Left ventricle myocardium inferior (tissue), 1 donor: Measurements from ENCODE around the gene ARHGEF16. TPM values are rescaled to one million over a fixed set of nuclear protein-coding genes. Genes with fewer than 3 reads are reported as not detected.

Source experiments
- DNase-seq: peaks from one replicate; pipeline ENCODE4 v3.0.0-alpha.2; 2020
- H3K27ac ChIP-seq: fragments of 200-600 bp; replicated peaks from 2 replicates; pipeline ENCODE4 v1.8.0; 2021
- H3K27me3 ChIP-seq: fragments of 200-600 bp; 2 replicates; pipeline ENCODE4 v1.8.0; 2021; ENCODE audit warnings: low read depth
- H3K36me3 ChIP-seq: fragments of 200-600 bp; 2 replicates; pipeline ENCODE4 v1.8.0; 2021
- H3K4me1 ChIP-seq: fragments of 200-600 bp; 2 replicates; pipeline ENCODE4 v1.8.0; 2021
- H3K4me3 ChIP-seq: fragments of 200-600 bp; 2 replicates; pipeline ENCODE4 v1.8.0; 2021; ENCODE audit warnings: mild to moderate bottlenecking, moderate library complexity
- H3K9me3 ChIP-seq: fragments of 200-600 bp; replicated peaks from 2 replicates; pipeline ENCODE4 v1.8.0; 2021
- CTCF ChIP-seq: fragments of 200-600 bp; IDR thresholded peaks from 2 replicates; pipeline ENCODE4 v1.8.0; 2021; ENCODE audit warnings: antibody characterized with exemption, mild to moderate bottlenecking, borderline replicate concordance
- intact Hi-C: fragments of 100-400 bp; cut with micrococcal nuclease; formaldehyde crosslinking; loops from one replicate; pipeline ENCODE4 v1.11.0; 2022
- total RNA-seq: library from RNA; stranded (reverse); fragmentation: NEBNext Ultra II Directional; extraction: Animal tissue kit (Norgen Biotek cat#: 25700); gene quantifications from one replicate; pipeline ENCODE4 v1.2.1, GENCODE V29; 2021
- donor health status: DM: no; HTN: yes; CAD: no; lungs with severe emphysema.

ARHGEF16 gene
- total RNA-seq, 1 donor from 2014 or later = 0.52 TPM

GRCh38 chr1:3482378-3482849 is 27.9 kb downstream of the ARHGEF16 start:
- Histone ChIP-seq H3K36me3 (no peaks in the 10 kb centered on the region), H3K27me3 (peaks cover 33% of the 10 kb centered on the region), H3K4me1 (no peaks in the 10 kb centered on the region), H3K4me3 (no peak overlapping the region), H3K9me3 (no peaks in the 10 kb centered on the region), H3K27ac (no peak overlapping the region)
- DNase-seq = no peak
- intact Hi-C loops = no loop called here
- TF ChIP-seq CTCF = no peak

- Histone ChIP-seq H3K4me1 (no peaks in the 10 kb centered on the region), H3K9me3 (peaks cover 5% of the 10 kb centered on the region), H3K27ac (no peak overlapping the region), H3K4me3 (no peak overlapping the region), H3K27me3 (peaks cover 33% of the 10 kb centered on the region), H3K36me3 (no peaks in the 10 kb centered on the region)
- no peak for TF ChIP-seq CTCF
- no peak for DNase-seq
- intact Hi-C loops = no loop called here
Observed at GRCh38 chr1:3483380-3483779, 28.9 kb downstream of the ARHGEF16 start.

GRCh38 chr1:3483801-3484444 is 29.5 kb downstream of the ARHGEF16 start:
- no peak for DNase-seq
- peaks cover 10% of the 10 kb centered on the region for H3K9me3 ChIP-seq
- intact Hi-C loops = no loop called here

GRCh38 chr1:3485016-3485415 is 30.6 kb downstream of the ARHGEF16 start:
- Histone ChIP-seq H3K27ac (no peak overlapping the region), H3K36me3 (no peaks in the 10 kb centered on the region), H3K4me1 (no peaks in the 10 kb centered on the region), H3K27me3 (peaks cover 33% of the 10 kb centered on the region), H3K9me3 (peaks cover 13% of the 10 kb centered on the region), H3K4me3 (no peak overlapping the region)
- TF ChIP-seq CTCF = no peak
- intact Hi-C loops = no loop called here
- no peak for DNase-seq

More at GRCh38 chr1:3483801-3484444, 29.5 kb downstream of the ARHGEF16 start:
- peak; percentile 91 for TF ChIP-seq CTCF
- no peak overlapping the region for H3K4me3 ChIP-seq
- peaks cover 33% of the 10 kb centered on the region for H3K27me3 ChIP-seq
- H3K36me3 ChIP-seq = no peaks in the 10 kb centered on the region
- H3K4me1 ChIP-seq = no peaks in the 10 kb centered on the region
- no peak overlapping the region for H3K27ac ChIP-seq

- H3K4me3 ChIP-seq = no peak overlapping the region
- intact Hi-C loops = no loop called here
- TF ChIP-seq CTCF = no peak
- H3K27me3 ChIP-seq = peaks cover 28% of the 10 kb centered on the region
- H3K4me1 ChIP-seq = peaks cover 3% of the 10 kb centered on the region
- no peak for DNase-seq
- H3K36me3 ChIP-seq = no peaks in the 10 kb centered on the region
- H3K27ac ChIP-seq = no peak overlapping the region
- H3K9me3 ChIP-seq = peaks cover 13% of the 10 kb centered on the region
Observed at GRCh38 chr1:3488432-3488831, 34.0 kb downstream of the ARHGEF16 start.
